A549 (cell line): Measurements from ENCODE around the gene NAV3. TPM values are rescaled to one million over a fixed set of nuclear protein-coding genes. Genes with fewer than 3 reads are reported as not detected.

Experiments used
- ATAC-seq, 2 experiments: fragments of 200-7000 bp in 1 of 2; fragments of >200 bp in 1 of 2; cut with Nextera tagmentation in 1 of 2; cut with Tn5 transposase in 1 of 2; 3 replicates each; pipeline versions ENCODE4 v1.8.0 to v1.9.1; 2018 to 2020; ENCODE audit warnings: mild to moderate bottlenecking in 1 of 2, moderate library complexity in 1 of 2
- CTCF ChIA-PET: fragments of 300-600 bp; sonication (Branson Sonifier 250); formaldehyde crosslinking; extraction: SDS; loops from one replicate; lab custom pipeline; 2021; ENCODE audit warnings: antibody characterized with exemption, inconsistent platforms; lab: Yijun Ruan, JAX
- POLR2A ChIA-PET: fragments of 350-600 bp; formaldehyde crosslinking; extraction: SDS; loops from one replicate; lab custom pipeline; 2021; ENCODE audit warnings: antibody characterized with exemption, inconsistent platforms; lab: Yijun Ruan, JAX
- DNase-seq, 2 experiments: peaks; one replicate each; pipeline versions ENCODE4 v3.0.0 to v3.0.0-alpha.2; 2011 to 2016; ENCODE audit warnings: low read depth in 1 of 2, low spot score in 1 of 2
- FAIRE-seq: peaks from 2 replicates; lab custom pipeline; 2011; peaks lifted over from hg19 to GRCh38; lab: Jason Lieb, UNC
- H3K27ac ChIP-seq, 2 experiments: fragments of >200 bp; sonication (Bioruptor Twin); formaldehyde crosslinking; 3 replicates each; pipeline ENCODE4 v1.5.1; 2016 to 2017
- H3K4me1 ChIP-seq: fragments of >200 bp; sonication (Bioruptor Twin); formaldehyde crosslinking; 3 replicates; pipeline ENCODE4 v1.6.1; 2016
- H3K4me2 ChIP-seq: fragments of >200 bp; sonication (Bioruptor Twin); formaldehyde crosslinking; 3 replicates; pipeline ENCODE4 v1.6.1; 2016
- H3K4me3 ChIP-seq: fragments of >200 bp; sonication (Bioruptor Twin); formaldehyde crosslinking; 3 replicates; pipeline ENCODE4 v1.5.1; 2016
- H3K9me3 ChIP-seq: fragments of >200 bp; sonication (Bioruptor Twin); formaldehyde crosslinking; 3 replicates; pipeline ENCODE4 v1.6.1; 2016
- CEBPB ChIP-seq, 2 experiments: fragments of >200 bp in 1 of 2; sonication (Bioruptor Twin) in 1 of 2; formaldehyde crosslinking in 1 of 2; IDR thresholded peaks; 2 replicates each; pipeline ENCODE4 v1.6.1; 2012 to 2016
- EHF ChIP-seq: fragments of 250-450 bp; sonication (Bioruptor Pico); IDR thresholded peaks from 2 replicates; pipeline ENCODE4 v1.5.0; 2020; ENCODE audit warnings: mild to moderate bottlenecking
- FOSB ChIP-seq: fragments of 250-450 bp; sonication (Bioruptor Pico); IDR thresholded peaks from 2 replicates; pipeline ENCODE4 v1.5.0; 2020; ENCODE audit warnings: mild to moderate bottlenecking, moderate library complexity
- FOSL2 ChIP-seq, 2 experiments: fragments of 450-650 bp in 1 of 2; fragments of >200 bp in 1 of 2; sonication (Bioruptor Twin) in 1 of 2; formaldehyde crosslinking; IDR thresholded peaks; 2 replicates each; pipeline versions ENCODE4 v1.5.0 to v1.6.1; 2016 to 2020; ENCODE audit warnings: mild to moderate bottlenecking in 1 of 2, moderate library complexity in 1 of 2
- JUNB ChIP-seq: fragments of >200 bp; sonication (Bioruptor Twin); formaldehyde crosslinking; IDR thresholded peaks from 2 replicates; pipeline ENCODE4 v1.6.1; 2016
- KDM5A ChIP-seq: fragments of 200-600 bp; sonication (generic); IDR thresholded peaks from 2 replicates; pipeline ENCODE4 v1.6.1; 2016; ENCODE audit warnings: antibody characterized with exemption, mild to moderate bottlenecking
- NPAS2 ChIP-seq: fragments of 250-450 bp; sonication (Bioruptor Pico); IDR thresholded peaks from 2 replicates; pipeline ENCODE4 v1.8.0; 2022; ENCODE audit warnings: mild to moderate bottlenecking, moderate library complexity, borderline replicate concordance
- TP53 ChIP-seq: fragments of 250-450 bp; sonication (Bioruptor Pico); IDR thresholded peaks from 2 replicates; pipeline ENCODE4 v1.5.0; 2021; ENCODE audit warnings: mild to moderate bottlenecking, moderate library complexity
- WGBS: methylation state at CpG from one replicate; pipeline ENCODE4 v1.1.6; 2017; ENCODE audit errors: missing lambda C conversion rate; 5-methylcytosine and 5-hydroxymethylcytosine counted together
- polyA plus RNA-seq, 4 experiments: library from polyadenylated mRNA; depleted of rRNA in 3 of 4; stranded (reverse); fragments of >200 nt; fragmentation: RNase III in 1 of 4; extraction: RNeasy Plus Mini Kit Qiagen cat#74134 plus additional on column Dnase treatment in 1 of 4; gene quantifications; 2 replicates in 3 of 4; 3 replicates in 1 of 4; pipeline ENCODE4 v1.2.3, GENCODE V29; 2011 to 2017
- TF ChIP-seq, protein P1 (sequence below): fragments of >200 bp; sonication (Bioruptor Twin); formaldehyde crosslinking; IDR thresholded peaks from 3 replicates; pipeline ENCODE4 v1.5.1; 2016
- TF ChIP-seq, protein P2 (sequence below): fragments of 200-600 bp; sonication (generic); IDR thresholded peaks from 2 replicates; pipeline ENCODE4 v1.6.1; 2016; ENCODE audit warnings: antibody characterized with exemption, mild to moderate bottlenecking, moderate library complexity
- TF ChIP-seq, protein P3 (sequence below): fragments of 450-650 bp; IDR thresholded peaks from 2 replicates; pipeline ENCODE4 v1.6.1; 2014; ENCODE audit warnings: antibody characterized with exemption

Gene NAV3
- polyA plus RNA-seq, 2 of the 4 experiments (the other 2 are of a cell fraction): 8.6 to 9.7 TPM

DNA sequence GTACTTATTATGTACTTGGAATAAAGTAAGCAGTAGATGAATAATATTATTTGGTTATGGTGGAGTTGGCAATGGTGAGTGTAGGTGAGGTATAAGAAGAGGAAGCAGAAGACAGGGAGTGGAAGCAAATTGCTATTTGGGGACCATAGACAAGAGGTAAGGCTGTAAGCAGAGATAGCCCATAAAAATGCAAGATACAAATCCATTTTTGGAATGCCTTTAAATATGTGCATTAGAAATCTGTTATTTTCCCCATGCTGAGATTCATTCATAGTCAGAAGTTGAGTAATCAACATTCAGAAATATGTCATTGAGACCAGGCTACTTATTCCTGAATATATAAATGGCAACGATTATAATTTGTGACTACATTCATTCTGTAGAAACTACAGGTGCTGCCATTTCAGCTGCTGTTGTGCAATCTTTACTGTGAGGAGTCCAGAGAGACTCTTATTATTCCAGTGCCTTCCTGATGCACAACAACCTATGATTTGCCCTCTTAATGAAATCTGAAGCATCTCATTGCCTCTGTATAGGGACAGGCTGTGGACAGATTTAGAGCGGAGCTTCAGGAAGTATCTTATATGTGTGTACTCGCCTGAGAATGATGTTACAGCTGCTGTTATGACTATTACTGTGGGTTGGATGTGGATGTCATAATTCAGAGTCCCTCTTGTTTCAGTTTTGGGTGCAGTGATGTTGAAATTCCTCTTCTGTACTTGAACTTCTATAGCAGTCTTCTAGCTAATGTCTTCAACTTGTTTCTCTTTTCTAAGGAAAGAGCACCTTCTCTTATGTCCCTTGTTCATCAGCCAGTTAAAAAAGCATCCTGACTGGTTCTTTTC lies 173.8 kb downstream of the NAV3 start:
- DNase-seq: no peak
- no peaks in the 10 kb centered on the region for H3K4me1 ChIP-seq
- TF ChIP-seq JUNB (no peak), CEBPB (IDR thresholded peaks at IDR 0.05) (peak in 1 of 2 experiments; percentile 19; a peak in 1 of 4 replicates)
- ChIA-PET POLR2A (no interaction called here), CTCF (no interaction called here)
- no peaks in the 10 kb centered on the region for H3K9me3 ChIP-seq
- no peak for ATAC-seq
- H3K4me2 ChIP-seq: no peak overlapping the region
- FAIRE-seq: no peak
- no peak overlapping the region for H3K4me3 ChIP-seq
- no peak overlapping the region for H3K27ac ChIP-seq
- whole genome bisulfite sequencing: 73% methylated on average over 3 of the region's 3 CpGs

DNA sequence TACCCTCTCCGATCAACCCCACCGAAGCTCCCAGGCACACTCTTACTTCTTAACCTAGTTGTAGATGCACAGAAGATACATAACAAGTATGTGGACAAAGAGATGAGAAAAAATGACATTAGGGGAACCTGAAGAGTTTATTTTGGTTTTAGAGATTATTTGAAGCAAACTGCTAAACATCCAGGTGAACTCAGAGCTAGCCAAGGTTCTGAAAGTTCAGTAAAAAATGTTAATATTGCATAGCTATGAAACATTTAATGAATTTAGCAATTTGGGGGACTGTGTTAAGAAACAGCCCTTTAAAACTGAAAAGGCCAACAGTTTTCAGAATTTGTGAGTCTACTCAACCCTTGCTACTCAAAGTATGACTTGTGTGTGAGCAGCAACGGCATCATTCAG lies 174.4 kb downstream of the NAV3 start:
- Histone ChIP-seq H3K9me3 (no peaks in the 10 kb centered on the region), H3K27ac (no peak overlapping the region), H3K4me2 (no peak overlapping the region)
- no peak for FAIRE-seq
- TF ChIP-seq NPAS2 (CRISPR knock-in tag) (no peak), FOSL2 (IDR thresholded peaks at IDR 0.05) (no peak), FOSL2 (CRISPR knock-in tag; IDR thresholded peaks at IDR 0.05) (no peak), FOSB (no peak), JUNB (no peak), EHF (CRISPR knock-in tag) (no peak)
- TF ChIP-seq, protein P1, sequence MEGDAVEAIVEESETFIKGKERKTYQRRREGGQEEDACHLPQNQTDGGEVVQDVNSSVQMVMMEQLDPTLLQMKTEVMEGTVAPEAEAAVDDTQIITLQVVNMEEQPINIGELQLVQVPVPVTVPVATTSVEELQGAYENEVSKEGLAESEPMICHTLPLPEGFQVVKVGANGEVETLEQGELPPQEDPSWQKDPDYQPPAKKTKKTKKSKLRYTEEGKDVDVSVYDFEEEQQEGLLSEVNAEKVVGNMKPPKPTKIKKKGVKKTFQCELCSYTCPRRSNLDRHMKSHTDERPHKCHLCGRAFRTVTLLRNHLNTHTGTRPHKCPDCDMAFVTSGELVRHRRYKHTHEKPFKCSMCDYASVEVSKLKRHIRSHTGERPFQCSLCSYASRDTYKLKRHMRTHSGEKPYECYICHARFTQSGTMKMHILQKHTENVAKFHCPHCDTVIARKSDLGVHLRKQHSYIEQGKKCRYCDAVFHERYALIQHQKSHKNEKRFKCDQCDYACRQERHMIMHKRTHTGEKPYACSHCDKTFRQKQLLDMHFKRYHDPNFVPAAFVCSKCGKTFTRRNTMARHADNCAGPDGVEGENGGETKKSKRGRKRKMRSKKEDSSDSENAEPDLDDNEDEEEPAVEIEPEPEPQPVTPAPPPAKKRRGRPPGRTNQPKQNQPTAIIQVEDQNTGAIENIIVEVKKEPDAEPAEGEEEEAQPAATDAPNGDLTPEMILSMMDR: no peak
- TF ChIP-seq, protein P2, sequence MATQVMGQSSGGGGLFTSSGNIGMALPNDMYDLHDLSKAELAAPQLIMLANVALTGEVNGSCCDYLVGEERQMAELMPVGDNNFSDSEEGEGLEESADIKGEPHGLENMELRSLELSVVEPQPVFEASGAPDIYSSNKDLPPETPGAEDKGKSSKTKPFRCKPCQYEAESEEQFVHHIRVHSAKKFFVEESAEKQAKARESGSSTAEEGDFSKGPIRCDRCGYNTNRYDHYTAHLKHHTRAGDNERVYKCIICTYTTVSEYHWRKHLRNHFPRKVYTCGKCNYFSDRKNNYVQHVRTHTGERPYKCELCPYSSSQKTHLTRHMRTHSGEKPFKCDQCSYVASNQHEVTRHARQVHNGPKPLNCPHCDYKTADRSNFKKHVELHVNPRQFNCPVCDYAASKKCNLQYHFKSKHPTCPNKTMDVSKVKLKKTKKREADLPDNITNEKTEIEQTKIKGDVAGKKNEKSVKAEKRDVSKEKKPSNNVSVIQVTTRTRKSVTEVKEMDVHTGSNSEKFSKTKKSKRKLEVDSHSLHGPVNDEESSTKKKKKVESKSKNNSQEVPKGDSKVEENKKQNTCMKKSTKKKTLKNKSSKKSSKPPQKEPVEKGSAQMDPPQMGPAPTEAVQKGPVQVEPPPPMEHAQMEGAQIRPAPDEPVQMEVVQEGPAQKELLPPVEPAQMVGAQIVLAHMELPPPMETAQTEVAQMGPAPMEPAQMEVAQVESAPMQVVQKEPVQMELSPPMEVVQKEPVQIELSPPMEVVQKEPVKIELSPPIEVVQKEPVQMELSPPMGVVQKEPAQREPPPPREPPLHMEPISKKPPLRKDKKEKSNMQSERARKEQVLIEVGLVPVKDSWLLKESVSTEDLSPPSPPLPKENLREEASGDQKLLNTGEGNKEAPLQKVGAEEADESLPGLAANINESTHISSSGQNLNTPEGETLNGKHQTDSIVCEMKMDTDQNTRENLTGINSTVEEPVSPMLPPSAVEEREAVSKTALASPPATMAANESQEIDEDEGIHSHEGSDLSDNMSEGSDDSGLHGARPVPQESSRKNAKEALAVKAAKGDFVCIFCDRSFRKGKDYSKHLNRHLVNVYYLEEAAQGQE: peak; percentile 71
- TF ChIP-seq, all 56 proteins: peak for 1
- ATAC-seq: no peak
- POLR2A ChIA-PET: no interaction called here
- Histone ChIP-seq H3K4me1 (no peaks in the 10 kb centered on the region), H3K4me3 (no peak overlapping the region)
- WGBS: 76% methylated on average over 3 of the region's 3 CpGs
- DNase-seq: no peak
- CTCF ChIA-PET: no interaction called here

DNA sequence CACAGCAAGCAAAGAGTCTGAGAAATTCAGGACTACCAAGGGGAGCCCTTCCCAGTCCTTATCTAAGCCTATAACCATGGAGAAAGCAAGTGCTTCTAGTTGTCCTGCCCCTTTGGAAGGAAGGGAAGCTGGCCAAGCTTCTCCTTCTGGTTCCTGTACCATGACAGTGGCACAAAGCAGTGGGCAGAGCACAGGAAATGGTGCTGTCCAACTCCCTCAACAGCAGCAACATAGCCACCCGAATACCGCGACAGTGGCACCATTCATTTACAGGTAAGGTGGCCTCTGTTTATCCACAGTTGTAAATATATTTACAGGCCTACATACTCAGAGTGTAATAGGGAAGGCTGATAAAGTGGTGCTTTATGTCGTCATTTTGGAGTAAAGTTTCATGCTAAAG lies 176.5 kb downstream of the NAV3 start:
- no peaks in the 10 kb centered on the region for H3K9me3 ChIP-seq
- no peak overlapping the region for H3K4me2 ChIP-seq
- H3K27ac ChIP-seq: no peak overlapping the region
- ATAC-seq: no peak
- 96% methylated on average over 4 of the region's 4 CpGs for WGBS
- H3K4me3 ChIP-seq: no peak overlapping the region
- TF ChIP-seq KDM5A (no peak), TP53 (no peak), FOSL2 (IDR thresholded peaks at IDR 0.05) (no peak), FOSL2 (CRISPR knock-in tag; IDR thresholded peaks at IDR 0.05) (no peak)
- TF ChIP-seq, protein P3, sequence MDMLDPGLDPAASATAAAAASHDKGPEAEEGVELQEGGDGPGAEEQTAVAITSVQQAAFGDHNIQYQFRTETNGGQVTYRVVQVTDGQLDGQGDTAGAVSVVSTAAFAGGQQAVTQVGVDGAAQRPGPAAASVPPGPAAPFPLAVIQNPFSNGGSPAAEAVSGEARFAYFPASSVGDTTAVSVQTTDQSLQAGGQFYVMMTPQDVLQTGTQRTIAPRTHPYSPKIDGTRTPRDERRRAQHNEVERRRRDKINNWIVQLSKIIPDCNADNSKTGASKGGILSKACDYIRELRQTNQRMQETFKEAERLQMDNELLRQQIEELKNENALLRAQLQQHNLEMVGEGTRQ: no peak
- TF ChIP-seq, all 56 proteins: peak for 0
- no peak for FAIRE-seq
- CTCF ChIA-PET: interaction anchor here (0.6 kb wide), 1 partner anchor 1271 kb away, joined by 3 read pairs; no protein-coding TSS in a partner anchor
- POLR2A ChIA-PET: no interaction called here
- DNase-seq: no peak
- no peaks in the 10 kb centered on the region for H3K4me1 ChIP-seq
